HG03378 (cell line): Measurements from ENCODE around the gene TCF7L1.

Experiments
- ATAC-seq: cut with Tn5 transposase; IDR thresholded peaks from one replicate; pipeline ENCODE4 v1.9.1; 2021; ENCODE audit warnings: mild to moderate bottlenecking, moderate library complexity; ENCODE audit not compliant: unreplicated experiment

Gene TCF7L1

DNA sequence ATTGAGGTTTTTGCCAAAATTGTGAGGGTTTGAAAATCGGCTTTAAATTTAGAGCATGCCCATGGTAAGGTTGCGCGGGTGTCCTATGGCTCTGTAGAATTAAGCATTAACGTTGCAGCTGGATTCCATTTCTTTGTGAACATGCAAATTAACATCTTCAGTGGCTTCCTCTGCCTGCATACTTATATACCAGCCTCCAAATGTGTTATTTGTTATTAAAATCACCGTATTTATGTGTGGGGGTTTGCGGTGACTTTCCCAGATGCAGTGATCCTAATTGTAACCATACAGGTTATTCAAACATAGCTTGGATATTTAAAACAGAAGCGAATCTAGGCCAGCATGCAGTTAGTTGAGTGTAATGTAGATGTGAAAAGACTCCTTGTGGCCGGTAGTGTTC lies 114.4 kb downstream of the TCF7L1 start:
- no peak for ATAC-seq

DNA sequence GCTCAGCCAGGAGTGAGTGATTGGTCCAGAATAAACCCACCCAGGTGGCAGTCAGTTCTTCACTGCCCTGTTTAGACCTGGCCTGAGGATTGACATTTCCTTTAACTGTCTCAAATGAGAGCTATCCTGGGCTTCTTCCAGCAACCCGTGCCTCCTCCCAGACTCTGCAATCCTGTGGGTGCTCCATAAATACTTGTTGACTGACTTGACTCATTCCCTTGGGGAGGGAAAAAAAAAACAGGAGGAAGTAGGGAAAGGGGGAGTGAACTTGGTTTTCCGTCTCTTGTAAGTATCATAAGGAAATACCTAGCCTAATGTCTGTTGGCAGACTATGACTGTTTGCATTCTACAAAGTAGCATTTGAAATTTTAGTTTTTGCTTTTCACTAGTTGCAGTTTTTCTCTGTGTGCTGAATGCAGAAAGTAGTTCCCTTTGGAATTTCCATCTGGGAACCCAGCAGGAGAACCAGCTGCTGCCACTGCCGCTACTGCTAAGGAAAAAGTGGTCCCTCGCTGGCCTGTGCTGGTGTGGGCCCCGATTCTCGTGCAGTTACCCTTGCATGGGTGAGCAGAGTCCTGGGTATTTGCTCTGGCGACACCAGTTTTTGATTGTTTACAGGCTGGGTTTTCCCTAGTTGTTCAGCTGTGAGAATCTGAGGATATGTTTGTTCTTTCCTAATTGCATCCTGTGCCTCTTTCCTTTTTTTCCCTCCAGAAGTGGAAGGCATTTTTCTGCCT lies 115.7 kb downstream of the TCF7L1 start:
- ATAC-seq = no peak

DNA sequence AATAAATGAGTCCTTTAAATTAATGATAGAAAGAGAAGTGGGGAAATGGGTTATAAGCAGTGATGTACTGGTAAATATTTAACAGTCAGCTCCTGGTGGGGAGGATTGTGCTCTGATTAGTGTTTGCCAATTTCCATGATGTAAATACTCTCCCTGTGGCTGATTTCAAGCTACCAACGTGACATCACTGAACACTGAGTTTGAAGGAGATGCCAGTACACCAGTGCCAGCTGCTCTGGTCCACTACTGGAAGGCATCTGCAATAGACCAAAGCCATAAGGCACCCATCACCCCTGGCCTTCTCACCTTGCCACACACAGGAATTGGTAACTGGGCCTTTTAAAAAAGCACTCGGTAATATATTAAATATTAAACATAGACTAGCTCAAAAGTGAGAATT lies 116.9 kb downstream of the TCF7L1 start:
- no peak for ATAC-seq

DNA sequence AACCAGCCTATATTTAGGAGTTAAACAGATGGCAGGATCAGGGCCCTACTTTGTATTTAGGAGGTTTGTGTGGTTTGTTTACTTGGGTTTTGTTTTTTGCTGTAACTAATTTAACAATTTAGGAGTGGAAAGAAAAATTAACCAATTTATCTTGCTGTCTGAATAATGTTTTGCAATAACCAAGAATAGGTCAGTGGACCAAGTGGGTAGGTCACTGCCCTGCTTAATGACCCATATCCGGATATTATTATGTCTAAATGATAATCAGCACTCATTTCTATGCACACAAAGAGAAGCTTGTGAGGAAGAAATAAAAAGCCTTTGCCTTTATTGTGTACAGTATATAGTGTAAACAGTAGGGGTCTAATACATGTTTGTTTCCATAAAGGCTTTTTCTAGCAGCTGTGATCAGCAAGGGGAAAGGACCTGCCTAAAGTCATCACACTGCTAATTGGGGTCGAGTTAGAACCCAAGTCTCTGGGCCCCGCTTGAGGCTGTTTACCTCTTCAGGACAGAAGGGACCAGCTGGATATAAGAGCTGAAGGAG lies 118.0 kb downstream of the TCF7L1 start:
- ATAC-seq = no peak

DNA sequence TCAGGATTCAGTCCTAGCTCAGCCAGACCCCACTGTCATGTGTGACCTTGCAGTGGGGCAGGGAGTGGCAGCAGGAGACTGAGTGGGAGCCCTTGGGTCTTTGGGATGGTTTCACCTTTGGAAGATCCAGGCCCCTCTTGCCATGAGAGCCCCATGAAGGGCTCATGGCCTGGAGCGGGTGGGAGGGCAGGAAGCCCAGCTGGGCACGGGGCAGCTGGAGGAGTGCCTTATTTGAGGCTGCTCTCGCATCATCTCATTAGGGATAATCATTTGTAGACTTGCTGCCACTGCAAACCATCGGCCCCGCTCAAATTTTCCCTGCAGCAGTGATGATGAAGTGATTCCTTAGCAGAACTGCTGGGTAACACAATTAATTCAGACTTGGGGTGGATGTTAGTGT lies 120.7 kb downstream of the TCF7L1 start:
- ATAC-seq = no peak

DNA sequence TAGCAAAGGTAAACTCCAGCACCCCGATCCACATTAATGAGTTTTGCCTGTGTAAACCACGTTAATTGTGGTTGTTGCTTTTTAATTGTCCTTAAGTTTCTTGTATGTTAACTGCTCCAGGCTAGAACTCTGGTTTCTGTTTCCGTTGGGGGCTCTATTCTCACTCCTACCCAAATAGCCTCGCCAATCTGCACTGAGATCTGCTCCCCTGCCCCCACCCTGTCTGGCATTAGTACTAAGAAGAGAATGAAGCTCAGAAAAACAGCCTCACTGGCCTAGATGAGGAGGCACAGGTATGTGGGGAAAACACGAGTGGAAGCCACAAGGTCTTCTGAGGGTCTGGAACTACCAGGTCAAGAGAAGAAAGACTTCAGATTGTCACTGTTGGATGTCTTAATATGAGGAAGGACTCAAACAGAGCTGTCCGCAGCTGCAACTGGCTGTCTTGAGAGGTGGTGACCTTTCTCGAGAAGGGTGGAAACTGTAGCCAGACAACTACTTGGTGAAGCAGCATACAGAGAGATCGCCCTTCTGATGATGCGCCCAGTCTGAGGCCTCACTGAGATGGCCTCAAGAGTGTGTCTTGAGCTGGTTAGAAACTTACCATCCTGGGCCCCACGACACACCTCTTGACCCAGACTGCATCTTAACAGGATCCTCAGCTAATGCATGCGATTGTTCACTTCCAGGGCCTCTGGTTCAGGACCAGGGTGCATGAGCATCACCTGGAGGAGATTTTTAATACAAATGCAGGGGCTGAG lies 121.5 kb downstream of the TCF7L1 start:
- ATAC-seq = no peak

DNA sequence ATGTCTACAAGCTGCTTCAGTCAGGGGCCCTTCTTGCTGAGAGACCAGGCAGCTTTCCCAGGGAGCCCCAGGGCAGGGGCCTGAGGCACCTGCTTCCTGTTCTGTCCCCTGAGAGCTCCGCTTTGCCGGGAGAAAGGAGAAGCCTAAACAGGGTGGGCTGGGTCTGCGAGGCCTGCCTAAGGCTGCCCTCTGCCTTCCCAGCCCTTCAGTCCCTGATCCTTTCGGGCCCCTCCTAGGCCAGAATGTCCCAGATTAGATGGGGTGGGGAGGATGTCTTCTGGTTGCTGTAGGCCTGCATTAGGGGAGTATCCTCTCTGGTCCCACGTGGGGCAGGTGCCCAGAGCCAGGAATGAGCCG lies 122.2 kb downstream of the TCF7L1 start:
- ATAC-seq = no peak

DNA sequence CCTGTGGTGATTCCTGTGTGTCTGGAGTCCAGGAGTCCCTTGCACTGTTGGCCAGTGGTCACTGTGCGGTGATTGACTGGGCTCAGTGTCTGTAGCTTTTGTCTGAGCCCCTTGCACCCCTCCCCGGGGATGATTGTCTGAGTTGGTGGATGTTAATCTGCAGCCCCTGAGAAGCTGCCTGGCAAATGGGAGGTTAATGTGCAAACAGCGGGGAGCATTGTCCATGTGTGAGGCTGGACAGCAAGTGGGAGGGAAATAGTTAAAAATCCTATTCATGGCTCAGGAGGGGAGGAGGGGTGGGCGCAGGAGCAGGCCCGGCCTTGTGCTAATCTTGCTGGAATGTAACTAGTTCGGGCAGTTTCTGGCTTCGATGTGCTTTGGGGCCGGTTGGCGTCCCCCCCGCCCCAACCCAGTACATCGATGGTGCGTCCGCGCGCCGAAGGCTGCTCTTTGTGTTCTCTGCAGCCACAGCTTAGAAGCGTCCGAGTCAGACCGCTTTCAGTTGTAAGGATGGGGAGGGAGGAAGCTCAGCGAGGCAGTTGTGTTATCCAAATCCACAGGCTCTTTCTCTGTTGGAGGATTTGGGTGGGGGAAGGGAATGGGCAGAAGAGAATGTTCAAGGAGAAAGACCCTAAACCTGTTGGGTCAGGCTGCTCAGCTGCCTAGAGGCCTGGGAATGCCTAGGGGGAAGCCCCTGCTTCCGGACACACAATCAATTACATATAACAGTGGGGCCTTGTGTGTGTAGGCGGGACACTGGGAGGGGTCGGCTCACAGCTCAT lies 122.8 kb downstream of the TCF7L1 start:
- no peak for ATAC-seq

DNA sequence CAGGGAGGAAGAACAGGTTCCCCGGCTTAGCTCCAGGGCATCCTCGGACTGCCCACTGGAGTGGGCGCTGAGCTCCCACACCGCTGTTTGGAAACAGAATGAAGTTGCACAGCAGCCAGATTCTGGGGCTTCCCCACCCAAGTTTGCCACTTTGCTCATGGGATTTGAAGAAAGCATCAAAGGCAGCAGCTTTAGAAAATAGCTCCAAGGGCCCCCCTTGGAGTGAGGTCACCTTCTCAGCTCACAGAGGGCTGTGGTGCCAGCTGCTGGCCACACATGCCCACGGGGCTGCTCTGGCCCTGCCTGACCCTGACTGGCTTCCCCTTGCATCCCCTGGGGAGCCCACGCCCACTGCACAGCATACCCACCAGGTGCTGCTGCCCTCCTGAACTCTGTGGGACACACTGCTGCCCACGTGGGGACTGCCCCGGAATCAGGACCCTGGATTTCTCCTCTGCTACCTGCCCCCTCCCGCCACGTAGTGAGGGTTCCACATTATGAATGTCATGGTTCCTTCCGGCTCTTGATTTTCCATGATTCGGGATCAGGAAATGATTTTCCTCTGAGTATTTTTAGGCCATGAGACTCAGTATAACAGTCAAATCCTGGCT lies 124.3 kb downstream of the TCF7L1 start:
- ATAC-seq = no peak

DNA sequence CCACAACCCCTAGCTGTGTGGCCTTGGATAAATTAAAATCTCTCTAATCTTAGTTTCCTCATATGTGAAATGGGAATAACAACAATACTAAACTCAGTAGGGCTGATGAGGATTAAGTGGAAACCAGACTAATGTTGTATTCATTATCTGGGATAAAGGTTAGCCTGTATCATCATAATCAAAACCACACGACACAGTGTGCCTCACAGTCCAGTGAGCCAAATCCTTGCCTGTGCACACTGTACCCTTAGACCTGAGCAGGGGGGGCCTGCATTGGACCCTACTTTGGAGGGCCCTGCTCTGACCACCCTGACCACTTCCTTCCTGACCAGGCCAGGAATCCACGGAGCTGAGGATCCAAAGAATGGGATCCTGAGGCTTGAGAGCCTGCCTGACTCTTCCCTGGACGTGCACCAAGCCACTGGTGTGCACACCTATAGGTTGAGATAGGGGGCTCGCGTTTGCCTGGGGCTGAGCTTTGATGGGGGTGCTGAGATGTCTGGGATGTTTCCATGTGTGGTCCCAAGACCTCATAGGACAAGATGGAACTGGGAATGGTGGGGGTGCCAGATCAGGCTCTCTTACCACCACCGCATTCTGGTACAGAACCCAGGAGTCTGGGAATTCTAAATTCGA lies 124.9 kb downstream of the TCF7L1 start:
- no peak for ATAC-seq

DNA sequence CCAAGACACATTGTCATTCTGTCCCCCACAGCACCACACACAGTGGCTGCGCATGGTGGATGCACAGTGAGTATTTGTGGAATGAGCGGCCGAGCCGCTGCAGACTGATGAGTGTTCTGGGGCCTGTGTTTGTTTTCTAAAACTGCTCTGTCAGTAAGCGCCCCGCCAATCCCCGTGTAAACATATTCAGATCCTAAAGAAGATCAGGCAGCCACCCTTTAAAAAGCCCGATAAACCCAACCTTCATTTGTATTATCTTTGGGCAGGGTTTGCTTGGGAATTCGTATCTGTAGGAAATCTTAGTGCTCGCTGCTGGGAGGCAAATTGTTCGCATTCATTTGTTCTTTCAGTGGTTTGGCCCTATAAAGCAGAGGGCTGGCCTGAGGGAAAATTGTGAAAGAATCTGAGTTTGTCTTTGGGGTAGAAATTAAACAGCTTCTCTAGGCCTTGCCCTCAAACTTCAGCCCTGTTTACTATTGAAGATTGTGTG lies 126.0 kb downstream of the TCF7L1 start:
- no peak for ATAC-seq

DNA sequence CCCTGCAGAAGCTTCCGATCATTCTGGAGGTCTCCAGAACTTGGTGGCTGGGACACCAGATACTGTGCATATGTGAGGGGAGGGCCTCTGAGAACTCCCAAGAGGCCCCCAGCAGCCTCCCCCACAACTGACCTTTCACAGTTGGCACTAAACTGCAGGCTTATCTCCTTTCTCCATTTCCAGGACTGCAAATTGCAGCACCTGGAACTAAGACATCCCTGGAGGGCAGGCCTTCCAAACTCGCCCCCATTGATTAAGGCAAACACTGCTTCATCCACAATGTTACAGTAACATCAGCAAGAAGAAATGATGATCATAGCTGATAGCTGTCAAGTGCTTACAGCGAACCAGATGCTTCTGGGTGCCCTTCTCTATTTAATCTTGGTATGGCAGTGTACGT lies 126.7 kb downstream of the TCF7L1 start:
- no peak for ATAC-seq

DNA sequence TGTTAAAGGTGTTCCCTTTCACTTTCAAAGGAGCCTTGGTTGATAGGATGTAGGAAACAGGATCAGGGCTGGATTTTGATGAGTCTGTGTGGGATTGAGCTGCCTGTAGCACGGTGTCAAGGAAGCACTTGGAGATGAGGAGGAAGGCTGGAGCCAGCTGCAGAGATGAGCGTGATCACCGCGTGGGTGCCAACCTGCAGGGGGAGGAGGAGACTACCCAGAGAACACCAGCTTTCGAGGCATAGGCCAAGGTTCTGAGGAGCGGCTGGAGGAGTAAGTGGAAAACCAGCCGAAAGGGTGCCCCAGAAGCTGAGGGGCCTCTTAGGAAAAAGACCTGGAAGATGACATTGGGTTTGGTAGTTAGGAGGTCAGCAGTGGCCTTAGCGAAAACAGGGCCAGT lies 130.4 kb downstream of the TCF7L1 start:
- no peak for ATAC-seq

DNA sequence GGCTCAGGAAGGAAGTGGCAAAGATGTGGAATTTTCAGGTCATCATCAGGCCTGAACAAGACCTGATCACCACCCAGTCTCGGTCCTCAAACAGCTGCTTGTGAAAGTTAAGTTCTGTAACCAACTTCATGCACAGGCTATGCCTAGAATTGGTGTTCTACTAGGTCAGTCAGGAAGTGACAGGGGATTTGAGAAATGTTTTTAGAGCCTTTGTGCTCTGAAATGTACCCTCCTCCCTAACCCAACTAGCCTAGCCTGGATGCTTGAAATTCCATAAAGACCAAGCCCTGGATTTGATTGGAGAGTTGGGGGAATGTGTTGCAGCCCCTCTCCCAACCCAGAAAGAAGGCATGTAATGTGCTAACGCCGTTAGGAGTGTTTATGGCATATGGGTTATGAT lies 131.3 kb downstream of the TCF7L1 start:
- no peak for ATAC-seq

DNA sequence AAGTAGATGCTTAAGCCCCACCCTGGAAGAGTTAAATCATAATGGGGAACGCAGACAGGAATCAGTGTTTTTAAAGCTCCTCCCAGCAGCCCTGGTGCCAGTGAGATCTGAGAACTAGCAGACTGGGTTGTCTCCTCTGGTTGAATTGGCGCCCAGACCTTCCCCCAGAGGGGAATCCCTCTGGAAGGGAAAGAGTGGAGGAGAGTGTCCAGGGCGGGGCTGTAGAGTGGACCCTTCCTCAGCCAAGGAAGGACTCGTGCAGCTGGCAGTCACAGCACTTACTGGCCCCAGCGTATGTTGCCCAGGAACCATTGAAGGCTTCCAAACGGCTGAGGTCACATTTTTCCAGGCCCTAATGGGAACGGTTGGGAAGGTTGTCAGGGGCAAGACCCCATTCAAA lies 132.1 kb downstream of the TCF7L1 start:
- ATAC-seq = no peak

DNA sequence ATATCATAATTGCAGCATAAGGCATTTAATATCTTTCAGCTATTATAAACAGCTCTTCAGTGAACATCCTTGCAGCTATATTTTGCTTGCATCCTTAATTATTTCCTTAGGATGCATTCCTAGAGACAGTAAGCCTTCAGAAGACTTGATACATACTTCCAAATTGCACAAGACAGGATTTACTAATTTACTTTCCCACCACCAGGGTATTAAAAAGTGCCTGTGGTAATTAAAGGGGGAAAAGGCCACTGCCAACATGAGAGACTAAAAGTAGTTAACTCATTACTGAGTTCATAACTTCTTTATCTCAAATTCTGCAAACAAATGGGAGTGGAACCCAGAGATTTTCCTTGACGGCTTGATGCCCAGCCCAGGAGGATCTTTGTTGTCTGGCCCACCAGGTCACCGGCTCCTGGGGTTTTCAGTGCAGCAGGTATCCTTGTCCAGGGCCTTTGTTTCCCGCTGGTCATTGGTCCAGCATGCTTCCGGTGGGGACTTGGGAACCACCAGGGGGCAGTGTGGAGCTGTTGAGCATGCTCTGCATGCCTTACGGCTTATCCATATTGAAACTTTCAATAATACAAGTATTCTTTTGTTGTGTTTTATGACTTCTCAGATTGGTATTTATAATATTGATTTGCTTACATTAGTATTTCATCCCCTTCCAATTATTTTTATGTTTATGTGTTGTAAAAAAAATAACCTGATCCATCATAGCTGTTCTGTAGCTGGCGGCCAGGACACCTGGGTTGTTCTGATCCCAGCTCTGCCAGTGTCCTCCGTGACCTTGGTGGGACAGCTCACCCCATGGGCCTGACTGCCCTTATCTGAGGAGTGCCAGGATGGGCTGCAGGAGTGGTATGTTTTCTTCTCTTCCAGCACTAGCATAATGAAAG lies 133.2 kb downstream of the TCF7L1 start:
- no peak for ATAC-seq

DNA sequence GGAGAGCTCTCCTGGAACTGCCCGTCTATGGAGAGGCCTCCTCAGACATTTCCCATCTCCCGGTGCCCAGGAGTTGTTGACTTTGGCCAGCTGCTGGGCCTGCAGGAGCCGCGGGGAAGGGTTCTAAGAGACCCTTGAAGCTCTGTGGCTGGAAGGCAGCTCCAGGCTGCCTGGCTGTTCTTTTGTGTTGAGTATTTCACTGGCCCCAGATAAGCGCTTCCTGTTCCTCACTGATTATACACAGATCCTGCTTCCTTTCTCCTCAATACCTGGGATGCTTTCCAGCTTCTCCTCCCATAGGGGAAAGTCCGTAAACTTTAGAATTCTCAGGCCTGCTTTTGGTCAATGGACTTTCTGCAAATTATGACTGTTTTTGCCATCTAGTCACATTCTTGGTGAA lies 136.8 kb downstream of the TCF7L1 start:
- ATAC-seq = no peak

DNA sequence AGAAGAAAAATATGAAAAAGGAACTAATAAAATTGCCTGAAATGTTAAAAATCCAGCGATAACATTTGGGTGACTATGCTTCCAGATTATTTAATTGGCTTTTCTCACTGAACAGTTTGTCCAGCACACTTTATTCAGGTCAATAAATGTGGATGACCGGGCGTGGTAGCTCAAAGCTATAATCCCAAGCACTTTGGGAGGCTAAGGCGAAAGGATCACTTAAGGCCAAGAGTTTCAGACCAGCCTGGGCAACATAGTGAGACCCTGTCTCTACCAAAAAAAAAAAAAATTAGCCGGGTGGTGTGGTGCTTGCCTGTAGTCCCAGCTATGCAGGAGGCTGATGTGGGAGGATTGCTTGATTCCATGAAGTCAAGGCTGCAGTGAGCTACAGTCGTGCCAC lies 139.2 kb downstream of the TCF7L1 start:
- ATAC-seq = no peak
